22Rv1 (cell line): Measurements from ENCODE around the gene PPM1L.

ENCODE experiments used
- H3K27ac ChIP-seq: fragments of 450-650 bp; 2 replicates; pipeline ENCODE4 v1.5.1; 2017
- CTCF ChIP-seq: fragments of 450-650 bp; IDR thresholded peaks from 2 replicates; pipeline ENCODE4 v1.5.1; 2017; ENCODE audit warnings: mild to moderate bottlenecking
- ZFX ChIP-seq: fragments of 450-650 bp; IDR thresholded peaks from 2 replicates; pipeline ENCODE4 v1.6.1; 2017; ENCODE audit warnings: antibody characterized with exemption, borderline replicate concordance

Gene PPM1L

GRCh38 chr3:161083131-161083530 lies 327.1 kb downstream of the PPM1L start:
- TF ChIP-seq CTCF (no peak), ZFX (no peak)
- H3K27ac ChIP-seq, result no peak overlapping the region

GRCh38 chr3:161084277-161084676 lies 328.2 kb downstream of the PPM1L start:
- H3K27ac ChIP-seq, result no peak overlapping the region
- TF ChIP-seq ZFX (no peak), CTCF (no peak)

- TF ChIP-seq CTCF (no peak), ZFX (no peak)
Observed at GRCh38 chr3:161093895-161094294, 337.9 kb downstream of the PPM1L start.

GRCh38 chr3:161096771-161097367 lies 340.8 kb downstream of the PPM1L start:
- TF ChIP-seq ZFX (no peak), CTCF (peak; percentile 73)
- no peak overlapping the region for H3K27ac ChIP-seq

More at GRCh38 chr3:161093895-161094294, 337.9 kb downstream of the PPM1L start:
- no peak overlapping the region for H3K27ac ChIP-seq

- H3K27ac ChIP-seq, result no peak overlapping the region
- TF ChIP-seq ZFX (no peak), CTCF (no peak)
Observed at GRCh38 chr3:161100994-161101393, 345.0 kb downstream of the PPM1L start.

GRCh38 chr3:161101609-161102008 lies 345.6 kb downstream of the PPM1L start:
- no peak overlapping the region for H3K27ac ChIP-seq
- TF ChIP-seq ZFX, result no peak
- TF ChIP-seq CTCF, result no peak

- peak overlapping the region; percentile 57; the same call in 1 of the 2 replicates for H3K27ac ChIP-seq
- TF ChIP-seq ZFX (no peak), CTCF (no peak)
Observed at GRCh38 chr3:161103776-161104385, 347.9 kb downstream of the PPM1L start.
